B cell (primary cell): ENCODE data around the gene SPEF1. TPM values are rescaled to one million over a fixed set of nuclear protein-coding genes. Genes with fewer than 3 reads are reported as not detected.

ENCODE experiments used
- ATAC-seq: fragments of 200-7000 bp; cut with Tn5 transposase; one replicate; pipeline ENCODE4 v1.10.0; 2021; ENCODE audit warnings: low read depth, mild to moderate bottlenecking, moderate number of reproducible peaks, moderate library complexity
- CTCF ChIA-PET: fragments of 350-600 bp; sonication (Branson Sonifier 250); formaldehyde crosslinking; loops from one replicate; lab custom pipeline; 2021; ENCODE audit warnings: antibody characterized with exemption, inconsistent platforms; lab: Charles Lee
- POLR2A ChIA-PET: fragments of 350-600 bp; sonication (Branson Sonifier 250); formaldehyde crosslinking; loops from one replicate; lab custom pipeline; 2021; ENCODE audit warnings: antibody characterized with exemption; lab: Charles Lee
- DNase-seq: peaks from one replicate; pipeline ENCODE4 v3.0.0; 2013
- H2AFZ ChIP-seq: 2 replicates; pipeline ENCODE4 v1.6.1; 2012; ENCODE audit warnings: mild to moderate bottlenecking, low read depth, low read length; ENCODE audit not compliant: insufficient read depth, poor library complexity, severe bottlenecking
- H3K27ac ChIP-seq, 2 donors: 1 replicate in 1 of 2; 2 replicates in 1 of 2; pipeline ENCODE4 v1.5.1; 2012 to 2013; ENCODE audit warnings: low read length in 2 of 2, mild to moderate bottlenecking in 2 of 2, moderate library complexity in 1 of 2
- H3K27me3 ChIP-seq, 4 experiments: fragments of 200-600 bp in 1 of 4; sonication (generic) in 1 of 4; replicated peaks in 1 of 4; 1 replicate in 2 of 4; 2 replicates in 2 of 4; pipeline versions ENCODE4 v1.6.1 to v1.7.0; 2013 to 2016; ENCODE audit warnings: low read length in 3 of 4, mild to moderate bottlenecking in 2 of 4, mixed read lengths in 1 of 4, moderate library complexity in 1 of 4; ENCODE audit not compliant: insufficient read depth in 4 of 4, control insufficient read depth in 3 of 4; ENCODE audit errors: control extremely low read depth in 1 of 4
- H3K36me3 ChIP-seq, 2 experiments: replicated peaks in 1 of 2; 1 replicate in 1 of 2; 2 replicates in 1 of 2; pipeline versions ENCODE4 v1.6.1 to v1.7.1; 2013; ENCODE audit warnings: low read length in 1 of 2; ENCODE audit not compliant: insufficient read depth in 2 of 2, control insufficient read depth in 1 of 2; ENCODE audit errors: control extremely low read depth in 1 of 2, extremely low read depth in 1 of 2
- H3K4me1 ChIP-seq, 2 donors: fragments of 200-600 bp in 1 of 2; sonication (generic) in 1 of 2; 1 replicate in 1 of 2; 2 replicates in 1 of 2; pipeline versions ENCODE4 v1.5.1 to v1.6.1; 2013 to 2017; ENCODE audit warnings: low read length in 2 of 2; ENCODE audit not compliant: control insufficient read depth in 2 of 2, insufficient read depth in 2 of 2
- H3K4me2 ChIP-seq: replicated peaks from 2 replicates; pipeline ENCODE3; 2012; ENCODE audit warnings: mild to moderate bottlenecking, low read depth, low read length; ENCODE audit not compliant: poor library complexity, severe bottlenecking
- H3K4me3 ChIP-seq, 5 experiments: fragments of 200-600 bp in 1 of 5; sonication (generic) in 1 of 5; 1 replicate in 3 of 5; 2 replicates in 2 of 5; pipeline versions ENCODE4 v1.5.1 to v1.7.0; 2011 to 2016; ENCODE audit warnings: low read length in 4 of 5, mild to moderate bottlenecking in 4 of 5, low read depth in 2 of 5, control low read depth in 1 of 5, moderate library complexity in 1 of 5; ENCODE audit not compliant: insufficient read depth in 1 of 5; ENCODE audit errors: control extremely low read depth in 1 of 5, extremely low read depth in 1 of 5
- H3K79me2 ChIP-seq: fragments of 200-600 bp; sonication (generic); one replicate; pipeline ENCODE4 v1.6.0; 2016; ENCODE audit warnings: low read length; ENCODE audit not compliant: control insufficient read depth, insufficient read depth
- H3K9ac ChIP-seq: fragments of 200-600 bp; sonication (generic); 2 replicates; pipeline ENCODE4 v1.6.1; 2017; ENCODE audit warnings: mild to moderate bottlenecking, low read length, moderate library complexity
- H3K9me3 ChIP-seq, 3 donors: one replicate each; pipeline versions ENCODE4 v1.6.1 to v1.7.1; 2013; ENCODE audit warnings: low read length in 2 of 3; ENCODE audit not compliant: control insufficient read depth in 2 of 3, insufficient read depth in 1 of 3; ENCODE audit errors: control extremely low read depth in 1 of 3
- H4K20me1 ChIP-seq: 2 replicates; pipeline ENCODE4 v1.6.0; 2012; ENCODE audit warnings: mild to moderate bottlenecking, low read length; ENCODE audit not compliant: insufficient read depth, control insufficient read depth, poor library complexity, severe bottlenecking
- H3K27ac Mint-ChIP-seq: one replicate; pipeline ENCODE4 v1.8.0; 2021; ENCODE audit warnings: mixed read lengths
- H3K27me3 Mint-ChIP-seq: one replicate; pipeline ENCODE4 v1.8.0; 2021; ENCODE audit warnings: mixed read lengths
- H3K4me1 Mint-ChIP-seq: one replicate; pipeline ENCODE4 v1.8.0; 2021; ENCODE audit warnings: mixed read lengths
- H3K4me3 Mint-ChIP-seq: one replicate; pipeline ENCODE4 v1.8.0; 2021; ENCODE audit warnings: mixed read lengths
- H3K9me3 Mint-ChIP-seq: one replicate; pipeline ENCODE4 v1.8.0; 2022; ENCODE audit warnings: mixed read lengths; ENCODE audit not compliant: insufficient read depth
- EZH2 ChIP-seq: IDR thresholded peaks from 2 replicates; pipeline ENCODE4 v1.6.1; 2012; ENCODE audit warnings: borderline replicate concordance, low read depth, mild to moderate bottlenecking, moderate library complexity, low read length; ENCODE audit not compliant: insufficient read depth, poor library complexity, severe bottlenecking
- WGBS: methylation state at CpG from one replicate; pipeline ENCODE4 v1.1.5; 2013; ENCODE audit warnings: missing lambda C conversion rate; ENCODE audit not compliant: insufficient coverage; 5-methylcytosine and 5-hydroxymethylcytosine counted together
- intact Hi-C: fragments of 100-400 bp; cut with micrococcal nuclease; formaldehyde crosslinking; loops from one replicate; pipeline ENCODE4 v1.10.0; 2022
- polyA plus RNA-seq: library from polyadenylated mRNA; depleted of rRNA; stranded (reverse); fragments of >200 nt; gene quantifications from 2 replicates; pipeline ENCODE4 v1.2.3, GENCODE V29; 2012
- total RNA-seq, 2 donors: library from RNA; stranded (reverse); fragments of 120-200 nt in 1 of 2; gene quantifications; 1 replicate in 1 of 2; 2 replicates in 1 of 2; pipeline versions ENCODE4 v1.2.3 to v1.2.4, GENCODE V29; 2013 to 2022
- TF ChIP-seq, protein P1 (sequence below): fragments of 200-600 bp; IDR thresholded peaks from one replicate; pipeline ENCODE4 v1.8.0; 2022; ENCODE audit warnings: antibody characterized with exemption, mild to moderate bottlenecking

SPEF1 gene
- total and polyA plus RNA-seq, 2 donors (not counting 1 experiment from before 2014, with no cell fraction given), result not detected

DNA sequence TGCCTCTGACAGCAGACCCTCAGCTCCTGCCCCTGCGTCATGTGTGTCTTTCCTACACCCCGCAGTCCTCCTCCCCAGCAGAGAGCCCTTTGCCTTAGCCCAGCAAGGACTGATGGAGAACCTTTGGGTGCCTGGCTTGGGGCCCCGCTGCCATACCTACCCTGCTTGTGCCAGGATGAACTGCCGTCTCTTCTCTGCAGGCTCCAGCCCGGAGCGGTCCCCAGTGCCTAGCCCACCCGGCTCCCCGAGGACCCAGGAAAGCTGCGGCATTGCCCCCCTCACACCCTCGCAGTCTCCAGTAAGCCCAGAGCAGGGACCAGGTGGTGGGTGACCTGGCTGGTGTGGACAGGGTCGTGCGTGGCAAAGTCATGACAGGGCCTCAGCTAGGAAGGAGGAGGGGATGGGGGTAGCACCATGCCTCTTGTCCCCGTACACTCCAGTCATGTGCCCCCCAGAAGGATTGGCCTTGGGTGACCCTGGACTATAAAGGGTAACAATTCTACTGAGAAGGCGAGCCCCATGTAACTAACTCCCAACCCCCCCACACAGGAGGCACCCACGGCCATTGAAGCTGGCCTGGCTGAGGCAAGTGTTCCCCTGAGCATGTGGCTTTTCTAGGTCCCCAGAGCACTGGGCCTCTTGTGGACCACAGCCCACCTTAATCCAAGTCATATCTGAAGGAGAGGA, 40.5 kb downstream of the SPEF1 start:
- H3K4me1 ChIP-seq, result peaks cover 0 to 8% of the 10 kb centered on the region in 2 donors
- TF ChIP-seq, protein P1, sequence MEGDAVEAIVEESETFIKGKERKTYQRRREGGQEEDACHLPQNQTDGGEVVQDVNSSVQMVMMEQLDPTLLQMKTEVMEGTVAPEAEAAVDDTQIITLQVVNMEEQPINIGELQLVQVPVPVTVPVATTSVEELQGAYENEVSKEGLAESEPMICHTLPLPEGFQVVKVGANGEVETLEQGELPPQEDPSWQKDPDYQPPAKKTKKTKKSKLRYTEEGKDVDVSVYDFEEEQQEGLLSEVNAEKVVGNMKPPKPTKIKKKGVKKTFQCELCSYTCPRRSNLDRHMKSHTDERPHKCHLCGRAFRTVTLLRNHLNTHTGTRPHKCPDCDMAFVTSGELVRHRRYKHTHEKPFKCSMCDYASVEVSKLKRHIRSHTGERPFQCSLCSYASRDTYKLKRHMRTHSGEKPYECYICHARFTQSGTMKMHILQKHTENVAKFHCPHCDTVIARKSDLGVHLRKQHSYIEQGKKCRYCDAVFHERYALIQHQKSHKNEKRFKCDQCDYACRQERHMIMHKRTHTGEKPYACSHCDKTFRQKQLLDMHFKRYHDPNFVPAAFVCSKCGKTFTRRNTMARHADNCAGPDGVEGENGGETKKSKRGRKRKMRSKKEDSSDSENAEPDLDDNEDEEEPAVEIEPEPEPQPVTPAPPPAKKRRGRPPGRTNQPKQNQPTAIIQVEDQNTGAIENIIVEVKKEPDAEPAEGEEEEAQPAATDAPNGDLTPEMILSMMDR, result no peak
- no peak for TF ChIP-seq EZH2
- no peaks in the 10 kb centered on the region for H3K9me3 Mint-ChIP-seq
- no peaks in the 10 kb centered on the region for H4K20me1 ChIP-seq
- H3K4me3 ChIP-seq, result no peak overlapping the region
- peaks cover 0 to 9% (median 0%) of the 10 kb centered on the region in 3 donors for H3K9me3 ChIP-seq
- DNase-seq (no peak), ATAC-seq (no peak)
- no peaks in the 10 kb centered on the region for H3K36me3 ChIP-seq
- ChIA-PET POLR2A (no interaction called here), CTCF (interaction anchor here (0.6 kb wide), 1 partner anchor 205 kb away, joined by 3 read pairs; no protein-coding TSS in a partner anchor)
- H3K27me3 ChIP-seq, result peaks cover 0 to 18% (median 2%) of the 10 kb centered on the region in 4 experiments
- H3K27ac ChIP-seq, result no peak overlapping the region
- H3K27me3 Mint-ChIP-seq, result peaks cover 23% of the 10 kb centered on the region
- H3K79me2 ChIP-seq, result no peaks in the 10 kb centered on the region
- intact Hi-C loops, result no loop called here
- no peak overlapping the region for H3K4me2 ChIP-seq
- H3K4me3 Mint-ChIP-seq, result no peak overlapping the region
- WGBS, result 100% methylated on average over 6 of the region's 15 CpGs
- no peak overlapping the region for H3K9ac ChIP-seq
- peaks cover 4% of the 10 kb centered on the region for H3K4me1 Mint-ChIP-seq
- H2AFZ ChIP-seq, result no peak overlapping the region
- no peak overlapping the region for H3K27ac Mint-ChIP-seq

DNA sequence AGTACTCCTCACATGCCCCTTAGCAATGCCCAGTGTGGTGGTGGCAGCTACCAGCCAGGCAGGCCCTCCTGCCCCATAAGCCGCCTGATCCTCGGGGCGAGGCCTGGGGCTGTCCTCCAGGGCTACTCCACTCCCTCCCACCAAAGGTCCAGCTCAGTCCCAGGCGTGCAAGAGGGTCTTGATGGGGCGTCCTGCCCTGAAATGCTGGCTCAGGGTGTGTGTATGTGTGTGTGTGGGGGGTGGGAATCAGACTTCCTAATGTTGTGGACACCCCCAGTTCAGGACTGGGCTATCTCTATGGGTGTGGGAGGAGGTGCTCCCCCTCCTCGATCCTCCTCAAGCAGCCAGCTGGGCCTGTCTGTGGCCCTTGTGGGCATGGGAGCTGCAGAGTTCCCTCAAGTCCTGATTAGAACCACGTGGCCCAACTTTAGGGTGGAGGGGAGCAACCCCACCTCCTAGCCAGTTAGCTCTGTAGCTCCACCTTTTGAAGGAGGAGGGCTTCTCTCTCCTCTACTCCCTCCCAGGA, 41.3 kb downstream of the SPEF1 start:
- Histone ChIP-seq H3K4me2 (no peak overlapping the region), H3K4me1 (peaks cover 0 to 2% of the 10 kb centered on the region in 2 donors), H3K9me3 (peaks cover 0 to under 1% (median 0%) of the 10 kb centered on the region in 3 donors), H4K20me1 (no peaks in the 10 kb centered on the region), H3K4me3 (no peak overlapping the region), H3K27me3 (peaks cover 0 to 13% (median under 1%) of the 10 kb centered on the region in 4 experiments), H2AFZ (no peak overlapping the region), H3K9ac (no peak overlapping the region), H3K79me2 (no peaks in the 10 kb centered on the region), H3K27ac (no peak overlapping the region), H3K36me3 (no peaks in the 10 kb centered on the region)
- peaks cover 26% of the 10 kb centered on the region for H3K27me3 Mint-ChIP-seq
- ChIA-PET CTCF (no interaction called here), POLR2A (no interaction called here)
- peaks cover 1% of the 10 kb centered on the region for H3K4me1 Mint-ChIP-seq
- H3K9me3 Mint-ChIP-seq, result no peaks in the 10 kb centered on the region
- 42% methylated on average over 3 of the region's 7 CpGs for WGBS
- intact Hi-C loops, result no loop called here
- H3K27ac Mint-ChIP-seq, result no peak overlapping the region
- no peak for TF ChIP-seq EZH2
- TF ChIP-seq, protein P1, result no peak
- DNase-seq (no peak), ATAC-seq (no peak)
- no peak overlapping the region for H3K4me3 Mint-ChIP-seq
